Heart left ventricle (tissue), 13 donors: ENCODE results near the gene PRG3.

Experiments
- CTCF ChIP-seq, 12 donors: fragments of 200-600 bp; sonication (generic) in 4 of 12; IDR thresholded peaks; one replicate each; pipeline versions ENCODE4 v1.5.0 to v1.8.0; 2018 to 2022; ENCODE audit warnings: antibody characterized with exemption in 12 of 12, mild to moderate bottlenecking in 5 of 12
- POLR2A ChIP-seq, 2 donors: fragments of 450-650 bp; IDR thresholded peaks; one replicate each; pipeline ENCODE4 v1.6.1; 2017; ENCODE audit warnings: antibody characterized with exemption in 2 of 2, mild to moderate bottlenecking in 2 of 2, moderate library complexity in 2 of 2
- donor health status: ischemic (EF 13 %, LVEDD 7.1; RV severe dilation, severe dysfunction).
- donor health status: DM: no; HTN: yes; CAD: no.
- donor health status: DM: no; HTN: no; CAD: no.
- donor health status: ischemic (EF 25% LVEDD 6.9; RV normal size, moderate dysfunction).
- donor health status: ischemic (EF 25% LVEDD 5.7; RV mildly dilated, moderate dysfunction).
- donor health status: ischemic (EF 35%, LVEDD 5.7; RV mildly dilated, moderate dysfunction).
- donor health status: nonischemic (EF 11% LVEDD 7.7; RV severe dilation, severe dysfunction).
- donor health status: DM: yes; HTN: yes; CAD: no.
- donor health status: PGD.
- donor health status: ischemic (EF 29% LVEDD 5.4; RV normal size, mild dysfunction).
- donor health status: nonischemic (EF 23%, LVEDD 6.1; RV moderate dilation, normal function).

GRCh38 chr11:57331720-57332119 is 49.2 kb downstream of the PRG3 start:
- TF ChIP-seq CTCF (IDR thresholded peaks at IDR 0.05) (no peak), POLR2A (IDR thresholded peaks at IDR 0.05) (no peak)
